Cardiac fibroblast (primary cell): Measurements from ENCODE around the gene TBC1D14.

ENCODE experiments used
- DNase-seq, 2 donors: peaks; one replicate each; pipeline versions ENCODE4 v3.0.0 to v3.0.0-alpha.2; 2010; ENCODE audit warnings: low read depth in 2 of 2
- H3K4me3 ChIP-seq, 2 donors: replicated peaks in 1 of 2; 1 replicate in 1 of 2; 2 replicates in 1 of 2; pipeline ENCODE4 v1.5.1; 2011; ENCODE audit warnings: low read depth in 2 of 2, low read length in 2 of 2, mild to moderate bottlenecking in 2 of 2, moderate library complexity in 1 of 2
- CTCF ChIP-seq: IDR thresholded peaks from one replicate; pipeline ENCODE4 v1.5.1; 2011; ENCODE audit warnings: low read depth, mild to moderate bottlenecking, low read length, inconsistent platforms

Gene TBC1D14

GRCh38 chr4:7041246-7041645, 131.6 kb downstream of the TBC1D14 start:
- no peak for DNase-seq
- no peak overlapping the region for H3K4me3 ChIP-seq
- no peak for TF ChIP-seq CTCF

GRCh38 chr4:7041801-7042502, 132.3 kb downstream of the TBC1D14 start:
- no peak for DNase-seq
- no peak for TF ChIP-seq CTCF
- peak overlapping the region; percentile 83 to 90 for H3K4me3 ChIP-seq

DNA sequence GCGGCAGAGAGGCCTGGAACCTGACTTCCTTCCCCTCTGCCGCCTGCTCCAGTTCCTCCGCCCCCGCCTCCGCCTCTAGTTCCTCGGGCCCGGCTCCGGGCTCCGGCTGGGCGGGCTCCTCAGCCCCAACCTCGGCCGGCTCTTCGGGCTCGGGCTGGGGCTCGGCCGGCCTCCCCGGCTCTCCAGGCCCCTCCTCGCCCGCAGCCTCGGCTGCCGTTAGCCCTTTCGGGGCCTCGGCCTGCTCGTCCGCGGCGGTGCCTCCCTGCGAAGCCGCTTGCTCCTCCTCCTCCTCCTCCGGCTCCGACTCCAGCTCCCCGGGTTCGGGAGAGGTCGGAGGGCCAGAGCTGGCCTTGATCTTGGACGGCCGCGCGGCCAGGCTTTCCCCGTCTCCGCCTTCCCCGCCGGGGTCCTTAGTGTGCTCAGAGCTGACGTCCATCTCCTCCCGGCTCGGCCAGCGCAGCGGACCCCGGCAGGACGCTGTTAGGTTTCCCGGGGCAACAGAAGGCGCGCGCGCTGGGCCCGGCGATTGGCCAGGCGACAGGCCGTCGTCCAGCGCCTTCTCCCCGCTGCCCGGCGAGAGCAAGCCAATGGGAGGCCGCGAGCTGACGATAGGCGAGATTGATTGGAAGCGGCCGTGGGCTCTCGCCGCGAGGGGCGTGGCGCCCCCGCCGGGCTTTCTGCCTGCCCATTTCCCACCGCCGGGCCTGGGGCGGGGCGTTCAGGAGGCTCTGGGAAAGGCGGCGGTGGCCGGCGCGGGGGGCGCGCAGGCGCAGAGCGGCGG, 133.1 kb downstream of the TBC1D14 start:
- no peak for TF ChIP-seq CTCF
- DNase-seq: peak; percentile 98 to 99
- peak overlapping the region; percentile 83 to 90 for H3K4me3 ChIP-seq

DNA sequence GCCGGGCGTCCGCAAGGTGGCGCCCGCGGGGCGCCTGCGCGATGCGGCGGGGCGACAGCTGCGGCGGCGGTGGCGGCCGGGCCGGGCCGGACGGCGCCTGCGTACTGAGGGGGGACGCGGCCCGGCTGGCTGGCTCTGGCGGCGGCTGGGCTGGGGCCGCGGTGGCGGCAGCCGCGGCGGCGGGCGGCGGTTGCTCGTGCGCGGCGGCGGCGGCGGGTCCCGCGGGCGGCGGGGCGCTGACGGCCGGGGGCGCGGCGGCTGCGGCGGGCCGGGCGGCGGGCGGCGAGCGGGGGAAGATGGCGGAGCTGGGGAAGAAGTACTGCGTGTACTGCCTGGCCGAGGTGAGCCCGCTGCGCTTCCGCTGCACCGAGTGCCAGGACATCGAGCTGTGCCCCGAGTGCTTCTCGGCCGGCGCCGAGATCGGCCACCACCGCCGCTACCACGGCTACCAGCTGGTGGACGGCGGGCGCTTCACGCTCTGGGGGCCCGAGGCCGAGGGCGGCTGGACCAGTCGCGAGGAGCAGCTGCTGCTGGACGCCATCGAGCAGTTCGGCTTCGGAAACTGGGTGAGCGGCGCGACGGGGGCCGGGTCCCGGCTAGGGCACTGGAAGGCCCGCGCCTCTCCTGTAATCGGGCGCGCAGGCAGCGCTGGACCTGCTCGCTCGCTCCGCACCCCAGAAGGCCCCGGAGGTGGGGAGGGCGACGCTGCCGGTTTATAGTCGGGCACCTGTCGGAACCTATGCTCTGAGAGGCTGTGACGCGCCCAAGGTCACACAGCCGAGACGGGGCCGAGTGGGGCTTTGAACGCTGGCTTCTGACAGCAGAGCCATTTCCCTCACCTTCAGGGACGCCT, 133.9 kb downstream of the TBC1D14 start, which contains the start of gene TADA2B:
TADA2B (plus strand) TSS at position 89 of the 853 bp plus-strand sequence; CDS start at position 297, 208 bp downstream.
- DNase-seq: peak; percentile 48 to 56
- peak; percentile 5 for TF ChIP-seq CTCF

GRCh38 chr4:7044137-7044930, 134.7 kb downstream of the TBC1D14 start:
- TF ChIP-seq CTCF: no peak
- H3K4me3 ChIP-seq: peak overlapping the region; percentile 85 to 86
- DNase-seq: no peak

More for the DNA sequence above, 133.9 kb downstream of the TBC1D14 start, which contains the start of gene TADA2B:
- H3K4me3 ChIP-seq: peak within 1 kb of the TSS; percentile 86 to 90

DNA sequence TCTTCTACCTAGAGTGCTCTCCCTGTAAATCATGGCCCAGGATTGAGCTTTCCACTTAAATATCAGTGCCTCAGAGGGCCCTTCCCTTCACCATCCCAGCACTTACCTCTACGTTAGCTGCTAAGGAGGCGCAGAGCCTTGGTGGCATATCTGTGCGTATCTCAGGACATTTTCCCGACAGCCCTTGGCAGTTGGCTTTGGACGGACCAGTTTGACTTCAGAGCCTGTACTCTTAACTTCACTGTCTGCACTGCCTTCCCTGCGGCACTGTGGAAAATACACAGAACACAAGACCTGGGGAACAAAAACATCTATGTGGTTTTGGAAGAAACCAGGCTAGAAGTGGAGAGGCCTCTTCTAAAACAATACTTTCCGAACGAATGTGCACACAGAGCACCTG, 135.9 kb downstream of the TBC1D14 start:
- TF ChIP-seq CTCF: no peak
- H3K4me3 ChIP-seq: no peak overlapping the region
- DNase-seq: no peak
